ENCODE data around the gene ALDH3A2.
"Not testable (repeated sequence)": the region's sequence is repeated elsewhere in the genome, so short reads cannot be mapped to it uniquely, and the experiment has no call there.

ALDH3A2 gene

GRCh38 chr17:19660219-19660870, 11.8 kb downstream of the ALDH3A2 start:
- peaks cover 0 to 2% of the 10 kb centered on the region in 2 donors for H3K4me1 ChIP-seq (ENCODE audit: control insufficient read depth in 2 of 2, insufficient read depth in 2 of 2, low read length in 2 of 2)
- peaks cover 44 to 45% of the 10 kb centered on the region in 2 donors for H3K36me3 ChIP-seq (ENCODE audit: control insufficient read depth in 2 of 2, insufficient read depth in 2 of 2, low read length in 2 of 2)
- no peaks in the 10 kb centered on the region for H3K9me3 ChIP-seq (ENCODE audit: control insufficient read depth in 2 of 2, low read length in 2 of 2)
- H3K4me3 ChIP-seq (ENCODE audit: low read length in 2 of 2), result no peak overlapping the region
- H3K27me3 ChIP-seq (ENCODE audit: control insufficient read depth in 2 of 2, insufficient read depth in 2 of 2, low read length in 2 of 2), result no peaks in the 10 kb centered on the region
- H3K9ac ChIP-seq (ENCODE audit: low read depth in 1 of 2, low read length in 2 of 2), result no peak overlapping the region
- no peak overlapping the region for H3K27ac ChIP-seq (ENCODE audit: low read depth in 2 of 2, low read length in 2 of 2)

GRCh38 chr17:19661121-19661520, 12.6 kb downstream of the ALDH3A2 start:
- Histone ChIP-seq H3K36me3 (ENCODE audit: control insufficient read depth in 2 of 2, insufficient read depth in 2 of 2, low read length in 2 of 2) (peaks cover 42 to 44% of the 10 kb centered on the region in 2 donors), H3K27ac (ENCODE audit: low read depth in 2 of 2, low read length in 2 of 2) (no peak overlapping the region), H3K27me3 (ENCODE audit: control insufficient read depth in 2 of 2, insufficient read depth in 2 of 2, low read length in 2 of 2) (no peaks in the 10 kb centered on the region), H3K4me1 (ENCODE audit: control insufficient read depth in 2 of 2, insufficient read depth in 2 of 2, low read length in 2 of 2) (peaks cover 0 to 2% of the 10 kb centered on the region in 2 donors), H3K9me3 (ENCODE audit: control insufficient read depth in 2 of 2, low read length in 2 of 2) (no peaks in the 10 kb centered on the region), H3K4me3 (ENCODE audit: low read length in 2 of 2) (no peak overlapping the region), H3K9ac (ENCODE audit: low read depth in 1 of 2, low read length in 2 of 2) (no peak overlapping the region)

- Histone ChIP-seq H3K36me3 (ENCODE audit: control insufficient read depth in 2 of 2, insufficient read depth in 2 of 2, low read length in 2 of 2) (peaks cover 37 to 39% of the 10 kb centered on the region in 2 donors), H3K4me3 (ENCODE audit: low read length in 2 of 2) (no peak overlapping the region), H3K4me1 (ENCODE audit: control insufficient read depth in 2 of 2, insufficient read depth in 2 of 2, low read length in 2 of 2) (peaks cover 0 to 2% of the 10 kb centered on the region in 2 donors)
Measured at GRCh38 chr17:19663097-19663496, 14.5 kb downstream of the ALDH3A2 start.

GRCh38 chr17:19664136-19664820, 15.7 kb downstream of the ALDH3A2 start:
- no peak overlapping the region for H3K4me3 ChIP-seq (ENCODE audit: low read length in 2 of 2)
- no peaks in the 10 kb centered on the region for H3K9me3 ChIP-seq (ENCODE audit: control insufficient read depth in 2 of 2, low read length in 2 of 2)
- no peak overlapping the region for H3K9ac ChIP-seq (ENCODE audit: low read depth in 1 of 2, low read length in 2 of 2)
- H3K4me1 ChIP-seq (ENCODE audit: control insufficient read depth in 2 of 2, insufficient read depth in 2 of 2, low read length in 2 of 2), result peaks cover 0 to 2% of the 10 kb centered on the region in 2 donors
- H3K36me3 ChIP-seq (ENCODE audit: control insufficient read depth in 2 of 2, insufficient read depth in 2 of 2, low read length in 2 of 2), result peaks cover 37 to 42% of the 10 kb centered on the region in 2 donors
- no peak overlapping the region for H3K27ac ChIP-seq (ENCODE audit: low read depth in 2 of 2, low read length in 2 of 2)
- no peaks in the 10 kb centered on the region for H3K27me3 ChIP-seq (ENCODE audit: control insufficient read depth in 2 of 2, insufficient read depth in 2 of 2, low read length in 2 of 2)

More at GRCh38 chr17:19663097-19663496, 14.5 kb downstream of the ALDH3A2 start:
- H3K9me3 ChIP-seq (ENCODE audit: control insufficient read depth in 2 of 2, low read length in 2 of 2), result no peaks in the 10 kb centered on the region
- no peak overlapping the region for H3K27ac ChIP-seq (ENCODE audit: low read depth in 2 of 2, low read length in 2 of 2)
- H3K27me3 ChIP-seq (ENCODE audit: control insufficient read depth in 2 of 2, insufficient read depth in 2 of 2, low read length in 2 of 2), result no peaks in the 10 kb centered on the region
- H3K9ac ChIP-seq (ENCODE audit: low read depth in 1 of 2, low read length in 2 of 2), result no peak overlapping the region

GRCh38 chr17:19664821-19665181, 16.2 kb downstream of the ALDH3A2 start:
- Histone ChIP-seq H3K36me3 (ENCODE audit: control insufficient read depth in 2 of 2, insufficient read depth in 2 of 2, low read length in 2 of 2) (peaks cover 37 to 42% of the 10 kb centered on the region in 2 donors), H3K9me3 (ENCODE audit: control insufficient read depth in 2 of 2, low read length in 2 of 2) (no peaks in the 10 kb centered on the region), H3K4me1 (ENCODE audit: control insufficient read depth in 2 of 2, insufficient read depth in 2 of 2, low read length in 2 of 2) (peaks cover 0 to 2% of the 10 kb centered on the region in 2 donors), H3K27me3 (ENCODE audit: control insufficient read depth in 2 of 2, insufficient read depth in 2 of 2, low read length in 2 of 2) (no peaks in the 10 kb centered on the region), H3K9ac (ENCODE audit: low read depth in 1 of 2, low read length in 2 of 2) (no peak overlapping the region), H3K27ac (ENCODE audit: low read depth in 2 of 2, low read length in 2 of 2) (no peak overlapping the region), H3K4me3 (ENCODE audit: low read length in 2 of 2) (no peak overlapping the region)

- H3K27ac ChIP-seq (ENCODE audit: low read depth in 2 of 2, low read length in 2 of 2); H3K4me3 ChIP-seq (ENCODE audit: low read length in 2 of 2); H3K9me3 ChIP-seq (ENCODE audit: control insufficient read depth in 2 of 2, low read length in 2 of 2); H3K27me3 ChIP-seq (ENCODE audit: control insufficient read depth in 2 of 2, insufficient read depth in 2 of 2, low read length in 2 of 2); H3K9ac ChIP-seq (ENCODE audit: low read depth in 1 of 2, low read length in 2 of 2): not testable (repeated sequence)
- peaks cover 12 to 23% of the 10 kb centered on the region in 2 donors for H3K36me3 ChIP-seq (ENCODE audit: control insufficient read depth in 2 of 2, insufficient read depth in 2 of 2, low read length in 2 of 2)
- peaks cover 15% of the 10 kb centered on the region in 2 donors for H3K4me1 ChIP-seq (ENCODE audit: control insufficient read depth in 2 of 2, insufficient read depth in 2 of 2, low read length in 2 of 2)
Measured at GRCh38 chr17:19669680-19670079, 21.1 kb downstream of the ALDH3A2 start.

- Histone ChIP-seq H3K9ac (ENCODE audit: low read depth in 1 of 2, low read length in 2 of 2) (no peak overlapping the region), H3K27ac (ENCODE audit: low read depth in 2 of 2, low read length in 2 of 2) (no peak overlapping the region), H3K9me3 (ENCODE audit: control insufficient read depth in 2 of 2, low read length in 2 of 2) (no peaks in the 10 kb centered on the region), H3K4me1 (ENCODE audit: control insufficient read depth in 2 of 2, insufficient read depth in 2 of 2, low read length in 2 of 2) (peaks cover 15% of the 10 kb centered on the region in 2 donors), H3K36me3 (ENCODE audit: control insufficient read depth in 2 of 2, insufficient read depth in 2 of 2, low read length in 2 of 2) (peaks cover 10 to 24% of the 10 kb centered on the region in 2 donors), H3K4me3 (ENCODE audit: low read length in 2 of 2) (no peak overlapping the region), H3K27me3 (ENCODE audit: control insufficient read depth in 2 of 2, insufficient read depth in 2 of 2, low read length in 2 of 2) (no peaks in the 10 kb centered on the region)
Measured at GRCh38 chr17:19670908-19671307, 22.4 kb downstream of the ALDH3A2 start.

- Histone ChIP-seq H3K27me3 (ENCODE audit: control insufficient read depth in 2 of 2, insufficient read depth in 2 of 2, low read length in 2 of 2) (no peaks in the 10 kb centered on the region), H3K9me3 (ENCODE audit: control insufficient read depth in 2 of 2, low read length in 2 of 2) (no peaks in the 10 kb centered on the region), H3K36me3 (ENCODE audit: control insufficient read depth in 2 of 2, insufficient read depth in 2 of 2, low read length in 2 of 2) (peaks cover 8 to 23% of the 10 kb centered on the region in 2 donors), H3K4me3 (ENCODE audit: low read length in 2 of 2) (no peak overlapping the region), H3K4me1 (ENCODE audit: control insufficient read depth in 2 of 2, insufficient read depth in 2 of 2, low read length in 2 of 2) (peaks cover 15% of the 10 kb centered on the region in 2 donors), H3K27ac (ENCODE audit: low read depth in 2 of 2, low read length in 2 of 2) (peak overlapping the region in 1 of 2 donors; percentile 63), H3K9ac (ENCODE audit: low read depth in 1 of 2, low read length in 2 of 2) (no peak overlapping the region)
Measured at GRCh38 chr17:19671433-19671832, 22.9 kb downstream of the ALDH3A2 start.

GRCh38 chr17:19672009-19672750, 23.6 kb downstream of the ALDH3A2 start:
- Histone ChIP-seq H3K9me3 (ENCODE audit: control insufficient read depth in 2 of 2, low read length in 2 of 2) (no peaks in the 10 kb centered on the region), H3K4me1 (ENCODE audit: control insufficient read depth in 2 of 2, insufficient read depth in 2 of 2, low read length in 2 of 2) (peaks cover 15% of the 10 kb centered on the region in 2 donors), H3K4me3 (ENCODE audit: low read length in 2 of 2) (no peak overlapping the region), H3K36me3 (ENCODE audit: control insufficient read depth in 2 of 2, insufficient read depth in 2 of 2, low read length in 2 of 2) (peaks cover 13 to 28% of the 10 kb centered on the region in 2 donors), H3K27ac (ENCODE audit: low read depth in 2 of 2, low read length in 2 of 2) (peak overlapping the region; percentile 63 to 69), H3K9ac (ENCODE audit: low read depth in 1 of 2, low read length in 2 of 2) (no peak overlapping the region), H3K27me3 (ENCODE audit: control insufficient read depth in 2 of 2, insufficient read depth in 2 of 2, low read length in 2 of 2) (no peaks in the 10 kb centered on the region)

GRCh38 chr17:19673623-19674022, 25.1 kb downstream of the ALDH3A2 start:
- Histone ChIP-seq H3K36me3 (ENCODE audit: control insufficient read depth in 2 of 2, insufficient read depth in 2 of 2, low read length in 2 of 2) (peaks cover 14 to 28% of the 10 kb centered on the region in 2 donors), H3K9ac (ENCODE audit: low read depth in 1 of 2, low read length in 2 of 2) (no peak overlapping the region), H3K4me1 (ENCODE audit: control insufficient read depth in 2 of 2, insufficient read depth in 2 of 2, low read length in 2 of 2) (peaks cover 15% of the 10 kb centered on the region in 2 donors), H3K4me3 (ENCODE audit: low read length in 2 of 2) (no peak overlapping the region), H3K9me3 (ENCODE audit: control insufficient read depth in 2 of 2, low read length in 2 of 2) (no peaks in the 10 kb centered on the region), H3K27me3 (ENCODE audit: control insufficient read depth in 2 of 2, insufficient read depth in 2 of 2, low read length in 2 of 2) (no peaks in the 10 kb centered on the region), H3K27ac (ENCODE audit: low read depth in 2 of 2, low read length in 2 of 2) (no peak overlapping the region)

Data from mucosa of rectum (tissue), 2 donors.